Measurements from ENCODE around the gene FAM241B.

Gene FAM241B

DNA sequence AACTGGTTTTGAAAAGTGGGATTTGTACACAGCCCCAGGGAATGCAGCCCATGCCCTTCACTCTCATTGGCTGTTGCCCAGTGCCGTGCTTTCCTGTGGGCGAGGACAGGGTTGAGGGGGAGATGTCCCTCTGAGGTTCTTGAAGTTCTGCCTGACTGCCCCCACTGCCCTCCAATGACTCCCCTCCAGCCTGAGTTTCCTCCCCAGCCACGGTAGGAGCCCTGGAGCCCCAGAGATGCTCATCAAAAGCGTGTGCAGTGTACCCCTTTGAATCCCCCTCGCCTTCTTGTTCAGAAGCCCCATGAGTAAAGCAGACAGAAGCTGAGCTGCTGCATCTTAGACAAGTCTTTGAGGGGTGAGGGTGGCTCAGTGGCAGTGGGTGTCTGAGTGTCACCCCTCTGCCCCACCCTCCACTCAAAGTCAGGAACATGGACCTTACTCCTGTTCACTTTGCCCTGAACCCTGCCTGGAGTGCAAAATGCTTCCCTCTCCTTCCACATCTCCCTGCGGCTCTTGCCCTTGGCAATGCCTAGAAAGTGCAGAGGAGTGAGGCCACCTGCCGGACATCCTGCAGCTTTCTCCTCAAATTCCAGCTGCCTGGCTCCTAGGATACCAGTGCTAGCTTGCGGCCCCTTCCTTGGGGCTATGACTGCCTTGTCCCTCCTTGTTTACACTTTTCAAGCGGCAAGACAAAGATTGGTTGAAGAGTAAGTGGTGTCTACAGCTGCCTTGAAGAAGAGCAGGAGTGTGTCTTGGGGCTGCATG, 19.9 kb downstream of the FAM241B start:
- DNase-seq (ENCODE audit: low read depth in 3 of 3), result no peak

DNA sequence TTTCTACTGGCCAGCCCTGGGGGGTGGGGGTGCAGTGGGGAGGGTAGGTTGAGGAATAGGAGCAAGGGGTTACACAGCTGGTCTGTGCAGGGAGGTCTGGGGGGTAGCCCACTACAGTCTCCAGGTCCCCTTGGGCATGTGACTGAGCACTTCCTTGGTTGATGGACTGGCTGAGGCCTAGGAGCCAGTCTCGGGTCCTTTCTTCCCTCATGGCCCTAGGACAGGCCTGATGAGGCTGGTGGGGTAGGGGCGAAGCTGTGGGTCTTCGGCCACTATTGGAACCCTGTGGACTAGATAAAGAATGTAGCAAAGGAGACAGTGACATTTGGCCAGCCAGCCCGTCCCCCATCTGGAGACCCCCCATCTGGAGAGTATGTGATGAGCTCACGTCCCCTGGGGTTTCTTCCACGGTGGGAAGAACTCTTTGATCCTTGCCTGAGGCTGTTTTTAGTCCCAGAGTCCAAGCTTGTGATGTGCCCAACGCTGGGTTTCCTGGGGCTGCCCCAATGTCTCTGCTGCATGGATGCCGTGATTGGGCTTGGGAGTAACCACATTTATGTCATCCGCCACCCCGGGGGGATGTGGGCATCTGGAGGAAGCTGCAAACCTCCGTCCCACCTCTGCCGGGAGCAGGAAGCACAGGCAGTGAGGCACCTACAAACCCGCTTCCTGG, 20.7 kb downstream of the FAM241B start:
- DNase-seq (ENCODE audit: low read depth in 3 of 3), result no peak

DNA sequence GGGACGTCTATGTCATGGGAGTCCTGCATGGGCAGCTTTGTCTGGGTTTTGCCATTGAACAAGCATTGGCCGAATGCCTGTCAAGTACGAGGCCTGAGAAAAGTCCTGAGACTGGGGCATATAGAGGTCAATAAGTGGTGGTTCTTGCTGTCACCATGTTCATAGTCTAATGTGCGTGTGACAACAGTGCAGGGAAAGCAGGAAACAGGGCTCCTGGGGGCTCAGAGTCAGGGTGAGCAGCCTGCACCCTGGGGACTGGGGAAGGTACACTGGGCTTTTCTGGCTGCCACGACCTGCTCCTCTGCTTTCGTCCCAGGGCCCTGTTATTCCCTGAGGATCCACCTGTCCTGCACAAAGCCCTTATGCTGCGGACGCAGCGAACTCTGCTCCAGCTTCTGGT, 21.3 kb downstream of the FAM241B start:
- no peak for DNase-seq (ENCODE audit: low read depth in 3 of 3)

DNA sequence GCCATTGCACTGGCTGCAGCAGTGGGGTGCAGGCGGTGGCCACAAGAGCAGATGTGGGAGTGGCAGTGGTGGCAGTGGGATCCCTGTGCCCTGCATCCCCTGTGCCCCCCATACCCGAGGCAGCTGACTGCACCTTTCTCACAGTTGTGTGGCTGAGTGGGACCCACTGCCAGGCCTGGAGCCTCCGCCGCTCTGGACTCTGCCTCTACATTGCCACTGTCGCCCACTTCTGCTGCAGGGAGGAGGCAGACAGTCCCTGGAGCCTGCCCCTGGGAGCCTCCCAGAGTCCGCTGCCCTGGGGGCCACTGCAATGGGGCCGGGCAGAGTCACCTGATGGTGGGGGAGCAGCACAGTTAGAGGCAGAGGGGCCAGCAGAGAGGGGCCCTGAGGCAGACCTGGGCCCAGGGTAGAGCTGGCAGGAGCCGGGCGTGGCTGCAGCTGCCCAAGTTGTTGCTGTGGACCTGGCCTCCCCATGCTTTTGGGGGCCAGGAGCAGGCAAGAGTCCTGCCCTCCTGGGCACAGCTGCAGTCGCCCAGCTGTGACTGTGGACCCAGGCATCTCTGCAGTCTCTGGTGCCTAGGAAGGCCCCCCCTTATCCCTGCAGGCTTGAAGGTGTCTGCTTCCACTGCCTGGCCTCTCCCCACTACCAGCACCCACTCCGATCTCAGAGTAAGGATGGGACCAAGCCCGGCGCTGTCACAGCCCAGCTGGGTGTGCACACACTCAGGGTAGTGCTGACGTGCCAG, 22.2 kb downstream of the FAM241B start:
- no peak for DNase-seq (ENCODE audit: low read depth in 3 of 3)

DNA sequence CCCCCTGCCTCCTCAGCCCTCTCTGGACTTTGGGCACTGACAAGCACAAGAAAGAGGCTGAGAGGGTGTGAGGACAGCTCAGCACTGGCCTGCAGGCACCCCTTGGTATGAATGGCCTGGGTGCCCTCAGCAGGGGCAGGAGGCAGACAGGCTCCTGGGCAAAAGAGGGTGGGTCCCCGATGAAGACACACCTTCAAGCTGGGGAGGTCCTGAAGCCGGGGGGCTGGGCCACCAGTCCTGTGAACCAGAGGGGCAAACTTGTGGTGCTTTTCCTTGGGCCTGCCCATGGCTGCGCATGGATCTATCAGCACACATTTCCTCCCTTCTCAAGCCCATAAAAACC, 22.8 kb downstream of the FAM241B start:
- no peak for DNase-seq (ENCODE audit: low read depth in 3 of 3)

DNA sequence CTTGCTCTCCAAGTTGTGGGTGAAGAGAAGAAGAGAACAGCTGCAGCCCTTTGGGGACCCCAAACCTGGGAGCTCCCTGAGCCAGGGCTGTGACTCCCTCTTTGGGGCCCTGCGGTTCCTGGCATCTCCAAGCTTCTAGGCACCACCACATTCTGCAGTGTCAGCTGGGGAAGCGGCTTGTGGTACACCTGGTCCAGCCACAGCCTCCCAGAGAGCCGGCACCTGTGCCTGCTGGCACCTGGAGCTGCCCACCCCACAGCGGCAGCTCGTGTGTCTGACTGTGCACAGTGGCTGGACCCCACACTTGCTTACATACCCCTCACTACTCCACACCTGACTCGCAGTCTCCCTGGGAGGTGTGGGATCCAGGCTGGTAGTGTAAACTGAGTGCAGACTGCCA, 23.5 kb downstream of the FAM241B start:
- DNase-seq (ENCODE audit: low read depth in 3 of 3), result no peak

DNA sequence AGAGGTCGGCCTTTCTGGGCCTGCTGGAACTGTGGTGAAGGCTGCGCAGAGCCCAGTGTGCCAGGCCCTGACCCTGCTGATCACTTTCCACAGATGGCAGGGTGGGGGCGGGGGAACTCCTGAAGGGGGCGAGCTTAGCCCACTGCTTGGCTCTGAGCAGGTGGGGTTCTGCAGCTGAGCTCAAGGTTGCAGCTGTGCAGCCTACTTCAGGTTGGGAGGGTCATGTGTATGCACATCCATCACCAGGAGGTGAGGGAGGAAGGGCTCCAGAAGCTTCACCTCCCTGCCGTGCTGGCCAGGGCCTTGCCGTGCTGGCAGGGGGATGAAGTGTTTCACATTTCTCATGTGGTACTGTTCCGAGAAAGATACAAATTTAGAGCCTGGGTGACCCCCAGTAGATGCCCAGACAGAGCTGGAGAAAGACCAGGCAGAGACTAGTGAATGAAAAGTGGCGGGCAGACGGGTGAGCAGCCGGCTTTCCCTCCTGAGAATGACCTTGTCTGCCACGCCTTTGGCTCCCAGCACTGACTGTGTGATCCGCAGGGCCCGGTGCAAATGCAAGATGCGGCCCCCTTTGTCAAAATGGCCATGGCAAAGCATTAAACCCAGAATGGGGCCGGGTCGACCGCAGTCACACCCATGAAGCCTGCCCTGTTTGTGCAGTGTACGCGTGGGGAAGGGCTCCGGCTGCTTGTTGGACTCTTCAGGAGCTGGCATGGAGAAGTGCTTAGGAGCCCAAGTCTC, 25.2 kb downstream of the FAM241B start:
- no peak for DNase-seq (ENCODE audit: low read depth in 3 of 3)

DNA sequence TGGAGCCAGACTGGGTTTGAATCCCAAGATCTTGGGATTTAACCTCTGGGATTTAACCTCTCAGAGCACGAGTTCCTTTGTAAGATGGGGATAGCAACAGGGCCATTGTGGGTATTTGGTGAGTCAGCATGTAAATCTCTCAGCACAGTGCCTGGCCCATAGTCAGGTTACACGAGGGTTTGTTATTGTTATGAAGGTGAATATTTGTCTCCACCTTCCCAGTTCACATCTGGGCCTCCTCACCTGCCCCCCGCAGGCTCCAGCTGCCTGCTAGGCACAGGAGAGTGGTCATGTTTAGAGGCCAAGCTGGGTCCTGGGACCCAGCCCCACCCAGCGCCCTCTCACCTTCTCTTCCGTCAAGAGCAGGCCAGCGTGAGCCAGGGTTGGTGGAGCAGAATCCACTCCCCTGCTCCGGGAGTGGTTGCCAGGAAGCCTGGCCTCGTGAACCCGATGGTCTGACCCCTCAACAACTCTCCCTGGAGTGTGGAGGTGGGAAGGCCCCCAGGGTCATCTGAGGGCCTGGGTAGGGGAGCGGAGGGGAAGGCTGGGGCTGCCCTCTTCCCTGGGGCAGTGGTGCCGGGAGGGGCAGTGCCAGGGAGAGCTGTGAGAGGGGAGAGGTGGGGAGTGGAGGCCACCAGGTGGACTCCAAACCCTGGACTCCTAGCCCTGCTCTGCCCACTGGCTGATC, 26.0 kb downstream of the FAM241B start:
- DNase-seq (ENCODE audit: low read depth in 3 of 3), result no peak

DNA sequence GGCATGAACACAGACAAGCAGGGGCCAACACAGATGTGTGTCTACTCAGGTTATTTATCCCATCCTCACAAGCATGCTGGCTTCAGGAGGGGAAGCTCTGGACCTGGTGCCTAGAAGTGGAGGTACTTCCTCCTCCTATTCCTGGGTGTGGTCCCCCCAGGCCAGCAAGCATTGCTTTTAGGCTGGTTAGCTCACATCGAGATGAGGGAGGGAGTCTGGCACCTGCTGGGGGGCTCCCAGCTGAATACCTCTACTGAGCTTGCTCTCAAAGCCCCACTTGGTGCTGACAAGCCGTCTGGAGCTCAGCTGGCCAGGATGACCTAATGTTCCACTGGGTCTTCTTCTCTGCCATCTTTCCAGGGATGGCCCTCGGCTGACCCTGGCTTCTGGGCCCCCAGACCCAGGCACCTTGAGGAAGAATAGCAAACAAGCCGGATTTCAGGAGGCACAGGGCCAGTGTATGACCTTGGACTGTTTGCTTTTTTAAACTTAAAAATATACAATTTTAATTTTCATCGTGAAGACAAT, 26.8 kb downstream of the FAM241B start:
- DNase-seq (ENCODE audit: low read depth in 3 of 3), result no peak

DNA sequence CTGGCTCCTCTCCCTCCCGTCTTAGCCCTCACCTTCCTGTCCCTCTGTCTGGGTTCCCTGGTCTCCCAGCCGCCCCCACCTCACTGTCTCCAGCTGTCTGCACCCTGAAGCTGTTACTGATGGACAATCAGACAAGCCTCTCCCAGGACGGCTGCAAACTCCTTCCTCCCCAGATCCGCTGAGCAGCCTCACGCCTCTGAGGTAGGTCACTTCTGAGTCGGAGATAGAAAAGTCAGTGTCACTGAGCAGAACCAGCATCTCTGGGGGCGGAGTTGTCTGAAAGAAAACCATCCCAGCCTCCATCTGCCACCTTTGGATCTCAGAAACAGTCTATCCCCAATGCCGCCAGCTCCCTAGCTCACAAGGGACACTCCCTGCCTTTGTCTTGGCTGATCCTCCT, 27.4 kb downstream of the FAM241B start:
- DNase-seq (ENCODE audit: low read depth in 3 of 3), result no peak

DNA sequence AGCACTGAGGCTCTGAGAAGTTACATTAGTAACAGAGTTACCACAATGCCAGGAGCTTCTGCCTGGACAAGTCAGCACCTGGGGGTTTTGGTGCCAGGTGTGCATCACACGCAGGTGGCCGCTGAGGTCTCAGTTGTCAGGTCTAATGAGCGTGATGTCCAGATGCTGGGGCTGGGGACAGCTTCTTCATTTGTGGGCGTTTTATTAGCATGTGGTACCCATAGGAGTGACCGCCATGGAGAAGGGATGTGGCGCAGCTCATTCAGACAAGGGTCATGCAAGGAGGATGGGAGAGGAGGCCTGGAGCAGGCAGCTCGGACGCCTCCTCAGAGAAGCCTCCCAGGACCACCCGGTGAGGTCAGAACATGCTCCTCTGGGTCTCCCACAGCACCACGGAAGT, 27.8 kb downstream of the FAM241B start:
- no peak for DNase-seq (ENCODE audit: low read depth in 3 of 3)

DNA sequence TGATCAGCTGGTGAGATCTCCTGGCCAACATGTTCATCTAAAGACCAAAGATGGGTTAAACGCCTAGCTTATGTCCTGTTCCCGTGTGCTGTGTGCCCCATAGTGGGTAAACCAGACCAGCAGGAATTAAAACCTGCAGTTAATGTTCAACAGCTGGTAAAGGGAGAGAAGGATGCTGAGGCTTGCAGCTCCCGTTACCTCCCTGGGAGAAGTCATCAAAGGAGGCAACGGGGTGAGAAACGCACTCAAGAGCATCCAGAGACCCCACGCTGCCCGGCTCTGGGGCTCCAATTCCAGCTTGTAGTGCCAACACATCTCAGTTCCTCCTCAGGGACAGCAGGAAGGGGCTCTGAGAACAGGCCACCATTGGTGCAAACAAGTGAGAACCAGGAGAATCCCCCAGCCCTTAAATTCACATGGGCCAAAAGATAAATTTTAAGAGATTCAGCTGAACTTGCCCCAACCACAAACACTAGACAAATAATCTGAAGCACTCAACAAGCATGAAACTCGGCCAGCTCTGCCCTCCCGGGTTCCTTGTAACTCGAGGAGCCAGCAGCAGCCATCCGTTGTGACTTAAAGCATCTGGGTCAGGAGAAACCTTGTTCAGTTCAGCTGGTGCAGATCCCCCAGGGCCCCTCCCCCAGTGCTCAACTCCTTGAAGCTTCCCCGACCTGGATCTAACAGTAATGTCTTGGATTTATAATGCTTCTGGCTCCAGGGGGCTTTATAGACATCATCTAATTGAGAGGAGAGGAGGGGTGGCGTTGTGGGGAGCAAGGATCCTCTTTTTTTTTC, 29.4 kb downstream of the FAM241B start:
- no peak for DNase-seq (ENCODE audit: low read depth in 3 of 3)

DNA sequence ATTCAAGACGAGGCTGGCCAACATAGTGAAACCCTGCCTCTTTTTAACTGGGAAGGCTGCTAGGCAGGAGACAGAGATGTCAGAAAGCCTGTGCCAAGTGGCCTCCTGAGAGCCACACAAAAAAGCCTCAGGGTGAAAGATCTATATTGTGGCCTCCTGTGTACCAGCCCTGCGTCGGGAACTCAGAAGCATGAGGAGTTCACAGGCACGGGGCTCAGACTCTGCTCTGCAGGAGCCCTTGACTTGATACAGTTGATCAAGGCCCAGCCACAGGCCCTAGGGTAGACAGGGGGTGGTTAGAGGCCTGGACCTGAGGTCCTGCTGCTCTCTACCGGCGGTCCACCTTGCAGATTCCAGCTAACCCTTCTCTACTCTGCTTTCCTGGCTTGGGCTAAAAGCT, 30.2 kb downstream of the FAM241B start:
- DNase-seq (ENCODE audit: low read depth in 3 of 3), result no peak

DNA sequence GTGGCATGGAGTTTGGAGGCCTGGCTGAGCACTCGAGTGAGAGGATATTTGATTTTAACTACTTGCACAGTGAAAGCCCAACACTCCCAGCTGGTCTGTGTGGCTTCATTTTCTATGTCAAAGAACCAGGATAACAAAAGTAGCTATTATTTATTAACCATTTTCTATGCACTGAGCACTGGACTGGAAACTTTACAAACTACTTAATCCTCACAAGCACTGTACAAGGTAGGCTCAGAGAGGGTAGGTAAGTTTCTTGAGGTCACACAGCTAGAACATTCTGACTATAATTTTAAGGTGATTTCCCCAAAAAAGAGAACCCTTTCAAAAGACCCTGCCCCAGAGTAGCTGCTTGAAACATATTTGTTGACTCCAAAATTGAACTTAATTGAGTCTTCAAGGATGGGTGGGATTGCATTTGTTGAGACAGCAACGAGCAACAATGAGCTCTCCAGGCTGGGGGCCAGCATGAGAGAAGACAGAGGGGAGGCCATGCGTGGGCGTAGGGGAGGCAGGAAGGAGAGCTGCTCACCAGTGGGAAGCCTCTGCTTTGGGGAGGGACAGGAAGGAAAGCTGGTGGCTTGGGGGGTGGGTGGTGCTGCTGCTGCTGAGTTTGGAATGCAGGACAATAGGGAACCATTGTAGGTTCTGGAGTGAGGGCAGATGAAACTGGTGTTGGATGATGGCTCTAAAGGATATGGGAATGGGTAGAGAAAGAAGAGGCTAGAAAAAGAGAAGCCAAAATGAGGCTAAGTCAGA, 31.5 kb downstream of the FAM241B start:
- DNase-seq (ENCODE audit: low read depth in 3 of 3), result no peak

DNA sequence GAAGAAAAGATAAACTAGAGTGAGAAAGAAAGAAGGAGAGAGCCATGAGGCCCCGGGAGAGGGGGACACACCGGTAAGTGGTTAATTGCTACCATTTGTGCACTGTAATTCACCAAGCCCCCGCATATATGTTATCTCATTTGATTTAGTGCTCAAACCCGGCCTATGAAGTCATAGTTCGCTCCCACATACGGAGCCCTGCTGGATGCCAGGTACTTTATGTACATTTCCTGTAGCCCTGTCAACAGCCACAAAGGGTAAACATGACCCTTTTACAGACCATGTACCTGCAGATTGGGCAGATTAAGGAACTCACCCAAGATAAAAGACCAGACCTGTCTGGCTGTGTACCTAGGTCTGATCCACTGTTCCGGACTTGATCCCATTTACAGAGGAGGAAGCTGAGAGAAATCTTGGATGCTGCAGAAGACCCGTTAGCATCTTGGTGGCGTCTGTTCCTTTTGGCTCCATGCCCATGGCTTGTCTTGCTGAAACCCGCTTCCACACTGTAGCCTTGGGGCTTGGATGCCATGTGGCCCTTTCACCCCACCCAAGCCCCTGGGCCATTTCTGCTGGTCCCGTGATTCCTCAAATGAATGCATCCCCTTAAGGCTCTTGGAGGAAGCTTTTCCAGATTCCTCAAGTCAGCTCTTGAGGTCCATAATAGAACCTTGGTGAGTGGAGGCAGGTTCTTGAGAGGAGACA, 32.3 kb downstream of the FAM241B start:
- DNase-seq (ENCODE audit: low read depth in 3 of 3), result no peak

DNA sequence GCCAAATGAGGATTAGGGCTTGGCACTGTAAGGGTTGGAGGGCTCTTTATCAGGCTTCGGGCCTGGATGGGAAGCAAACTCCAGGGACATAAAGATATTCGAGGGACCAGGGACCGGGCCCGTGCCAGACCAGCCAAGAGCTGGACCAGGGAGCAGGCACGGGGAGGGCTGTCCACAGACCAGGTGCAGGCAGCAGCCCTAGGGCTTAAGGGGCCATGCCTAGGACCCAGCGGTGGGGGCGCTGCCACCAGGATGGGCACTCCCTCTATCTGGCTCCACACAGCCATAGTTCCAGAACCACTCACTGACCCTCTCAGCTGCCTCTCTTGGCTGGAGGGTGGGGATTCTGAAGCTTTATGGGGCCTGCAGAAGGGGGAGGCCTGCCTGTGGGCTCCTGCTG, 32.9 kb downstream of the FAM241B start:
- no peak for DNase-seq (ENCODE audit: low read depth in 3 of 3)

DNA sequence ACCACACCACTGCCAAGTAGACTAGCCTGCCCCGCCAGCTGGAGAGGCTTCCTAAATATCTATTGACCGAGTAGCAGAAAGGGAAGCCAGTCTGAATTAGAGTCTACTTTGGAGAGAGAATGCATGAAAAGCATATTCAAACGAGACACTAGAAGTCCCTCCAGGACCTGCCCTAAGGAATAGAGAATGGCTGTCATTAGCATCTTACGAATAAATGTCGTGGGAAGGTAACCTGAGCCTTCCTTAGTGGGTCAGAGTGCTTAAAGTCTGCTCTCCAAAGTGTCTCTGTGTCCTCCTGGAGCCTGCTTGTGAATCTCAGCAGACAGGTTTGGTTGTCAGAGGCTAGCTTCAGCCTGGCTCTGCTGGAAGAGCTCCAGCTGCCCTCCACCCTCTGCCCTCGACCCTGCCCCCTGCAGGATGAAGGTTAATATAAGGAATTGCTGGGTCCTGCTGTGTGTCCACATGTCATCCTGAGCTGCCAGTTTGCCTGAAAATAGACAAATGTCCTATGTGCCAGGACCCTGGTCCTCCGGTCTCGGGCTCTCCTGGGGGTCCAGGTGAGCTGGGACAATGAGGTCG, 33.4 kb downstream of the FAM241B start:
- DNase-seq (ENCODE audit: low read depth in 3 of 3), result no peak

DNA sequence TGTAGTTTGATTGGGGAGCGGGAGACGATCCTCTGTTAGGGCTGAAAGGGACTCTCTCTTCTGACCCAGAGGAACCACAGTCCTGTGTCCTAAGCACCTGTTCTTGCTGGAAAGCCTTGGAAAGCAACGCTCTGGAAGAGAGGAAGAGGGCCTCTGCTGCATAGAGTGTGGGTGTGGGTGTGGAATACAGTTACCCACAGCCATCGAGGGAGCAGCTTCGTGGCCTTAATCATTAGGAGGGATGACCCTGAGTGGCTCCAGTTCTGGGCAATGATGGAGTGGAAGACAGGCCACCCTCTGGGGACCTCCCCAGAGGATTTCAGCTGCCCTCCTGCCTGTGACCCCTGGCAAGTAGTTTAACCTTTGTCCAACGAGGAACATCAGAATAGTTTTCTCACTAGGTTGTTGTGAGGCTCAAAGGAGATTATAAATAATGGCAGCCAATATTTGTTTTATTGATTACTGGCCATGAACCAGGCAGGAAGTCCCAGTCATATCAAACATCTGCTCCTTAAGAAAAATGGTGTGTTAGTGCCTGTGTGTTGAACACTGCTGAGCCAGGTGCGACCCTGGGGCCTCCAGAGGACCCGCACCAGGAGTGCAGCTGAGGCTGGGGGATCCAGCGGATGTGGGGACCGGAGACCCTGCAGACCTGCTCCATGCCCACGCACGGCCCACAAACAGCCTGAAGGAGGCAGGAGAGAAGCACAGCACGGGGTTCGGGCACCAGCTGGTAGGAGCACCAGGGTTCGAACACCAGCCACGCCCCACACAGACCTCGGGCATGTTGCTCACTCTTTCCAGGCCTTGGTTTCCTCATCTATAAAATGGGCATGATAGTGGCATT, 35.6 kb downstream of the FAM241B start:
- no peak for DNase-seq (ENCODE audit: low read depth in 3 of 3)
